ENCODE results near the gene COL6A6.

The COL6A6 gene

GRCh38 chr3:130516645-130517512 lies at the start of gene COL6A6:
Gene COL6A6 (plus strand): TSS chr3:130517177. CDS start chr3:130560365, 43,188 bp downstream.
- DNase-seq (ENCODE audit: low spot score), result no peak

DNA sequence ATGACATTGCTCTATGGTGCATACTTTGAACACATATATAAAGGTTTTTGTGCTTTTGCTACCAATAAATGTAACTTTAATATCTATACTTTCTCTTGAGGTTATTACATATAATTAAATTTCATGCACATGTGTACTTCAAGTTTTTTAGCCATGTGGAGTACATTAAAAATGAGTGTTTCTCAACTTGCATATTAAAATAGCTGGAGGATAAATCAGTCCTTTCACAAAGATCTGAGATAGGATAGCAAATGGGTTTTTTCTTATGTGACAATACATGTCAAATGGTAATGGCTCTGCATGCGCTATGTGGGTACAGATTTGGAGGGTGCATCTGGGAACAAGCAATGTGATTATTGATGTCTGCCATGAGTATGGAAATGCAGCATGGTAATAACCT lies 48.7 kb upstream of the COL6A6 start:
- no peak for DNase-seq (ENCODE audit: low spot score)

DNA sequence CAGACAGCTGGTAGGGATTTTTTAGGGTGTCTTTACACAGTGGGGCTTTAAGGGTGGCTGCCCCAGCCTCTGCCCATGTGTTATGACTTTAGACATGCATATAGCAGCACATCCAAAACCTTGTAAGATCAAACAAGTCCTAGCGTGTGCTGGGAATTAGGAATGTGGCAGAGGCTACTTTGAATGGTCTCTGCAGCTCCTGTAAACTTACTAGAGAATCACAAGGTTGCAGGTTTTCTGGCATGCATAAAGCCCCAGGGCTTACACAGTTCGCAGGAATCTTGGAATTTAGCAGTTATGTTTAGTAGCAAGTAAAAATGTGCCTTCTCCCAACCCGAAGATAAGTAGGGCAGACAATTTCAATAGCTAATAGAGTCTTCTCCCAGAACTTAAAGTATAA lies 46.9 kb upstream of the COL6A6 start:
- DNase-seq (ENCODE audit: low spot score), result no peak

DNA sequence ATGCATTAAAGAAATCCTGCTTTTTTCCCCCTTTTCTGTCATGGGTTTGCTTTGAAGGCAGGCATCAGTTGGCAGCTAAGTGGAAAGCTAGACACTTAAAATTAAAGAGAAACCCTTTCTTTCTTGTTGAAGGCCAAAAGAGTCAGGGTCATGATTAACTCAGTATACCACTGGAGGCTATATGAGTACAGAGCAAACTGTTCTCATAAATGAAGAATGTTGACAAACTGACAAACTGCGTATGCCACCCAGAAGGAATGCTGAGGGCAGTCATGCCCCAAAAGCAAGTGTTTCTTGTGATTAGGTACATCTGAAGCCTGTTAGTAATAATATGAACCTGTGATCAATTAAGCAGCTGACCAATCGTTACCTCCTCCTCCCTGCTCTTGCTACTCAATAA lies 43.6 kb upstream of the COL6A6 start:
- no peak for DNase-seq (ENCODE audit: low spot score)

- no peak for DNase-seq (ENCODE audit: low spot score)
Observed at GRCh38 chr3:130480736-130481135, 36.2 kb upstream of the COL6A6 start.

DNA sequence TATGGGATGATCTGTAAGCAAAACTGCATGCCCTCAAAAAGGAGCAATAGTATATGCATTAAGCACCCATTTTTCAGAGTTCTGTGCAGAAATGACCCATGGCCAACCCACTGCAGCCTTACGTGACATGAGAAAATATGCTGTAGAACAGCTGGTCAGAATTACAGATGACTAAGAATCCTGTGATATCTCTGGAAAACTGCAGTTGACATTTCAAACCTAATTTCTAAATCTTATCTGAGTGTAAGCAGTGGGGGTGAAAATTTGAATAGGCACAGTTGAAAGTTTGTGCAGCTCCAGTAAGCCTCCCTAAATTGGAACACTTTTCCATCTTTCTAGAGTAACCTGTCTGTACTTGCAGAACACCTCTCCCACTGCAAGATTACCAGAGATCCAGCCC lies 28.7 kb upstream of the COL6A6 start:
- no peak for DNase-seq (ENCODE audit: low spot score)

DNA sequence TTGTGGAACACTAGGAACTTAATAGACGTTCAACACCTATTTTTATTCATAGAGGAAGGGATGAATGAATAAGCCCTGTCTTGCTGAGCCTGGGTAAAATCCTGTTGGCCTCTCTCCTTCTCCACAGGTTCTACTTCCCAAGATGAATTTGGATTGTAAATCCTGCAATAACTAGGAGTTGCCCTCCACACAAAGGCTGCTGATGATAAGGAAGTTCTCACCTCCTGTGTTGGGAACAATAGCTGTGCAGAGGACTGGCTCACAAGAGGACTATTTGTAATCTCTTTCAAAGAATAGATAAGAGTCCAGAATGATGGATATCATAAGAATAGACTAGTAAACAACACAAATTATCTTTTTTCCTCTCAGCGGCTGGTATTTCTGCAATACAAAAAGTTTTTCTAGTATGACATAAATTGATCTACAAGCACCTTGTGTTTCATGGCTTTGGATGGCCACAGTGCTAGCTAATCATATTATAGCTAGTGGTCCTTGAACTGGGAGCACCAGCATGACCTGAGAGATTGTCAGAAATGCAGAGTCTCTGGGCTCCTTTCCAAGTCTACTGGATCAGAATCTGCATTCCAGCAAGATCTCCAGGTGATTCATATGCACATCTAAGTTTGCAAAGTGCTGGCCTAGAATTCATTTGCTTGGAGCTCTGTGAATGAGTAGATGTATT lies 28.1 kb upstream of the COL6A6 start:
- DNase-seq (ENCODE audit: low spot score), result no peak

DNA sequence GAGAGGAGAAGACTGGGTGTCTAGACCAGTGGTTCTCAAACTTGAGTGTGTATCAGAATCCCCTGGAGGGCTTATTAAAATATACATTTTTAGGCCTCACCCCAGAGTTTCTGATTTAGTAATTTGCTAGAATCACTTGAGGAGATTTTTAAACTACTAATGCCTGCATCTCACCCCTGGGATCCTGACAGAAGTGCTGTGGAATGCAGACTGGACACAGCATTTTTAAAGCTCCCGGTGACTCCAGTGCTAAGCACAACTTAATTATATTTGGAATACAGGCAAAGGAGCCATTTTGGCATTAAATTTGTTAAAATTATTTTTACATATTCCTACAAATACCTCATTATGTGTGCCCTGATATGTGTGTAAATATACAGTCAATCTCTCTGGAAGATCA lies 26.7 kb upstream of the COL6A6 start:
- DNase-seq (ENCODE audit: low spot score), result no peak

DNA sequence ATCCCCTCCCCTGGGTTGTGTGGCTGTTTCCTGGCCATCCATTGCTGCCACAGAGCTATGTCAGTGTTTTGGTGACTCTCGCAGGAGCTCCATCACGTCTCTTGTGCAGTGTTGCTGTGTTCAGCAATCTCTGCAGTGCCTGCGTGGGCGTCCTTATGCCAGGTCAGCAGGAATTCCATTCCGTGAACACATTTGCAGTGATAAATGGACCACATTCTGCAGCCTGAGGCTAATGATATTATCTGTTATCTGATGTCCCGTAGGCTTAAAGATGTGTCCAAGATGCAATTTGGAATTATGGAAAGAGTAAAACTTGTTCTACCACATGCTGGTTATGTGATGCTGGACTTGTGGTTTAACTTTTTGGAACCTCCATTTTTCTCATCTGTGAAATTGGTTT lies 25.5 kb upstream of the COL6A6 start:
- no peak for DNase-seq (ENCODE audit: low spot score)

DNA sequence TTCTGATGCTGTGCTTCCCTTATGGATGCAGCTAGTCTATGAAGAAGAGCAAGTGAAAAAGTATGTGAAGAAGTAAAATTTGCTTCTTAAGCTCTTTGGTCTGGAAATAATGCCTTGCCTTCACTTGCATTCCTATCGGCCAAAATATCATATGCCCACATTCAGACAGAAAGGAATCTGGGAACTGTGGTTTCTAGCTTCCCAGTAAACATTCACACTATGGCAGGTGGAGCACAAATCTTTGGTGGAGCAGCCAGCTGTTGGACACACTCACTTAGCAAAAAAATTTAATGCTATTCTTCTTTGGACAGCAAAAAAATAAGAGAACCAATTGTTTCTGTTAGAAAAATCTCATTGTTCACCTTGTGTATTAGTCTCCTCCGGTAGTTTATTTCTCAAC lies 12.3 kb upstream of the COL6A6 start:
- DNase-seq (ENCODE audit: low spot score), result no peak

GRCh38 chr3:130506031-130506430 lies 10.9 kb upstream of the COL6A6 start:
- DNase-seq (ENCODE audit: low spot score), result no peak

DNA sequence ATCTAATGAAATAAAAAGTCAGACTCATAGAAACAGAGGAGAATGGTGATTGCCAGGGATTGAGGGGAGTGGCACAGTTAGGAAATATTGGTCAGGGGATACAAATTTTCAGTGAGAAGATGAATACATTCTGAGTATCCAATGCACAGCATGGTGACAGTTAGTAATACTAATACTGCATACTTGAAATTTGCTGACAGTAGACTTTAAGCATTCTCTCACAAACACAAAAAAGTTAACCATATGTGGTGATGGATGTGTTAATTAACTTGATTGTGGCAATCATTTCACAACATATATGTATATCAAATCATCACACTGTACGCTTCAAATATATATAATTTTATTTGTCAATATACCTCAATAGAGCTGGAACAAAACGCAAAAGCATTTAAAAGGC lies 9.2 kb upstream of the COL6A6 start:
- DNase-seq (ENCODE audit: low spot score), result no peak

GRCh38 chr3:130509008-130509407 lies 8.0 kb upstream of the COL6A6 start:
- DNase-seq (ENCODE audit: low spot score), result no peak

DNA sequence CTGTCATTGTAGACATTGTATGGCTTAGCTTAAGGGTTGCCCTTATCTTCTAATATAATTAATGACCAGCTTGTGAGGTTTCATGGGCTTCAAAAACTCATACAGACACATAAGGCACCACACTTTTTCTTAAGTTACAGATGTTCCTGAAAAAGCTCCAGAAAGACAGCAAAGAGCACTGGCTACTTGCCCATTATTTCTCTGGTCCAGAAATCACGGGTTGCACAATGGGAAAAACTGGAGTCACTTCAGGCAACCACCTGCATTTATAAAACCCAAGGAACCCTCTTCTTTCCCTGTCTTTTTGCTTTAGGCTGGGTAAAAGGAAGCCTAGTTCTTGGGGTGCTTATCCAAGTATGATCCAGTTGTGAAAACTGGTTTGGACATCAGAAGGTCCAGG lies 2.3 kb upstream of the COL6A6 start:
- no peak for DNase-seq (ENCODE audit: low spot score)

GRCh38 chr3:130515755-130516154 lies 1.2 kb upstream of the COL6A6 start:
- DNase-seq (ENCODE audit: low spot score), result no peak

GRCh38 chr3:130517602-130518001 lies 625 bp downstream of the COL6A6 start:
- DNase-seq (ENCODE audit: low spot score), result no peak

GRCh38 chr3:130519754-130520153 lies 2.8 kb downstream of the COL6A6 start:
- no peak for DNase-seq (ENCODE audit: low spot score)

GRCh38 chr3:130522399-130522798 lies 5.4 kb downstream of the COL6A6 start:
- DNase-seq (ENCODE audit: low spot score), result no peak

DNA sequence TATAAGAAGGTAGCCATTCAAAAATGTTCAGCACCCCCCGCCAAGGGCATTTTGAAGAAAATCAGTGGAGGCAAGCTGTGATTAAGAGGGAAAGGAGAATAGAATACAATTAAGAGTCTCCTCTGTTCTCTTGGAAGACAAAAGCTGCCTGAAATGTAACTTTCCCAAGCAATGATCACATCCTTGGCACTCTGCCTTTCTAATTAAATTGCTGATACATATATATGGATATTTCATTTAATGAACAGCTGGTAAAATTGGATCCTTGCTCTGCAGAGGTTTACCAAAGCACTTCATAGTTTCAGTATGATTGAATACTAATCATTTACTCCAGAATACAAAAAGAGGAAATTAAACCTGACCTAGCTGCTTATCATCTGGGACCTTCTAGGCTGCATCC lies 10.4 kb downstream of the COL6A6 start:
- DNase-seq (ENCODE audit: low spot score), result no peak

GRCh38 chr3:130528120-130528519 lies 11.1 kb downstream of the COL6A6 start:
- DNase-seq (ENCODE audit: low spot score), result no peak

DNA sequence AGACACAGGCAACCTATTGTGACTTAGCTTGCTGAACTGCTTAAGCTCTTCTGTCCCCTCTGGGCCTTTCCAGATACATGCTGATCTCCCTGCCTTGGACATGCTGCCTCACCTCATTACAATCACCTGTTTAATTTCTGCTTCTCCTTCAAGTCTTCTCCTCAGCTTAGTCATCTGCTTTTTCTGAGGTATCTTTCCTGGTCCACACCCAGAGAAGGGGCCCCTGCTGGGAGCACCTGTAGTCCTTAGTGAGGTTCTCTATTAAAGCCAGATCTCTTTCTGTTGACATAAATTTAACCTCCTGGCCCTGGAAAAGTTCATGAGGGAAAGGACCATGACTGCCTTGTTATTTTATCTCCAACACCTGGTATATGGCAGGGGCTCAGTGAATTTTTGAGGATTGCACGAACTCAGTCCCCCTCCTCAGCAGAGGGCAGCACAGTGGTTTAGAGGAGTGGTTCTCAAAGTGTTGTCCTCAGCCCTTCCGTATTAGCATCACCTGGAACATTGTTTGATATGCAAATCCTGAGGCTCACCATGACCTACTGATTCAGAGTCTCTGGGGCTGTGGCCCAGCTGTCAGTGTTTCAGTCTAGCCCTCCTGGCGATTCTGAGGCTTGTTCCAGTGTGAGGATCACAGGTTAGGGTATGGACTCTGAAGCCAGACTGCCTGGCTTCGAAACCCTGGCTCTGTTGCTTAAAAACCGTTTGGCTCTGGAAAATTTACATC lies 12.7 kb downstream of the COL6A6 start:
- DNase-seq (ENCODE audit: low spot score), result no peak

DNA sequence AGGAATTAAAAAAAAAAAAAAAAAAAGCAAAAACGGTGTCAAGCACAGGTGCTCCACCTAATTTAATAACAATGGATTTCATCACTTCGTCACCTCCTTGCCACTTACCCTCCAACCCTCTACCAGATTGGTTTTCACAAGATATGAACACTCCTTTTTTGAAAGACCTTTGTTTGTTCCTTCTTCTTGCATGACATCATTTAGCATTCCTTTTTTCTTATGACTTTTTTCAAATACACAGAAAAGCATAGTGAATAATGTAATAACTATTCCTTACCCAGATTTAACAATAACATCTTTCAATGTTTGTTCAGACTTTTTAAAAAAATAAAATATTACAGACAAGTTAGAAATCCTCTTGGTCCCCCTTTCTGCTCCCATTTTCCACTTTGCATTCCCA lies 16.3 kb downstream of the COL6A6 start:
- no peak for DNase-seq (ENCODE audit: low spot score)

Data from germinal center (tissue), 1 donor.